ENCODE data around the gene ACOX2.

ACOX2 gene

DNA sequence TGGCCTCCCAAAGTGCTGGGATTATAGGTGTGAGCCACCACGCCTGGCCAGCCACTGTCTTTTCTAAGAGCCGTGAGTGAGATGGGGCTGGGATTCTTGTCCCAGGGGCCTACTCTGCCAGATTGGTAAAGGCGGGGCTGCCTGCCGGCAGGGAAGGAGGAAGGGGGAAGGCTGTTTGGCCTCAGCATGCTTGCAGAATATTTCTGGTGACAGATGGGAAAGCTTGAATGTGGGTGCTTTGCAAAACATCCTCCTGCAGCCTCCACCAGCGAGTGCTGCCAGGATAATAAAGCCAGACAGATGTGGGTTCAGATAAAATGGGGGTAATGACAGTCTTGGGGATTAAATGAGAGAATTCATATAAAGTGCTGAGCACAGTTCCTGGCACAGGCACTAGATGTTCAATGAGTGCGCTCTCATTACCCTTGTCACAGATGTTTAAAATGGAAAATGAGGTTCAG, 19.8 kb upstream of the ACOX2 start:
- H3K27me3 ChIP-seq (ENCODE audit: insufficient read depth, low read length) = no peaks in the 10 kb centered on the region
- WGBS (ENCODE audit: extremely low coverage, insufficient coverage, insufficient read length) = no CpG with 5 or more reads among the region's 6 CpGs

DNA sequence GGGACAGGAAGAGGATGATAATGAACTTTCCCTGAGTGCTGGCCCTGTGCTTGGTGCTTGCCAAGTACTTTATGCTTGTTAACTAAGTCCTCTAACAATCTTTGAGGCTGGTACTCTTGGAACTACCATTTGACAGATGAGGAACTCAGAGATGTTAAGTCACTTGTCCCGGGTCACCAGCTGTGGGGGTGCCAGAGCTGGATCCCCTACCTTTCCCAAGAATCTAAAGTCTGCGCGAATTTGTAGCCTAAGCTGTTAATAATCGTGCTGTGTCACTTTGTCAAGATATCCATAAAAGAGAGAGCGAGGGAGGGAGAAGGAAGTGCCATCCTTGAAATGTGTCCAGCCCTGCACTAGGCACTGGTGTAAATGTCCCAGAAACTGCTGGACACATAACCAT, 19.0 kb upstream of the ACOX2 start:
- Histone ChIP-seq H4K12ac (ENCODE audit: low read depth, low read length) (no peak overlapping the region), H2AK5ac (ENCODE audit: low read length) (no peak overlapping the region), H3K4me2 (ENCODE audit: low read length) (no peak overlapping the region), H4K91ac (ENCODE audit: low read depth, low read length) (no peak overlapping the region), H3K27me3 (ENCODE audit: insufficient read depth, low read length) (no peaks in the 10 kb centered on the region), H3K9ac (ENCODE audit: low read length) (no peak overlapping the region), H2BK5ac (ENCODE audit: low read depth, low read length, poor library complexity) (no peak overlapping the region), H2BK120ac (ENCODE audit: insufficient read depth, low read length, poor library complexity) (no peak overlapping the region), H3K4ac (ENCODE audit: low read depth, low read length) (no peak overlapping the region), H3K27ac (ENCODE audit: low read depth, low read length) (no peak overlapping the region), H3K4me3 (ENCODE audit: low read depth, low read length) (no peak overlapping the region), H3K18ac (ENCODE audit: low read length) (no peak overlapping the region), H3K79me1 (ENCODE audit: low read length) (no peaks in the 10 kb centered on the region), H2AFZ (ENCODE audit: insufficient read depth, low read length, poor library complexity) (no peak overlapping the region), H2BK12ac (ENCODE audit: low read length) (no peak overlapping the region), H3K4me1 (ENCODE audit: control insufficient read depth in 1 of 2, insufficient read depth in 2 of 2, low read length in 2 of 2) (peaks cover 1 to 5% of the 10 kb centered on the region in 2 experiments), H4K8ac (ENCODE audit: low read depth, low read length) (no peak overlapping the region), H3K79me2 (ENCODE audit: control insufficient read depth, insufficient read depth, low read length, poor library complexity) (no peaks in the 10 kb centered on the region), H3K23ac (ENCODE audit: low read length) (no peak overlapping the region), H3K14ac (ENCODE audit: low read length) (no peak overlapping the region), H3K9me3 (ENCODE audit: insufficient read depth, low read depth, low read length) (no peaks in the 10 kb centered on the region), H3K36me3 (ENCODE audit: control insufficient read depth in 1 of 2, insufficient read depth in 2 of 2, low read length in 2 of 2) (no peaks in the 10 kb centered on the region)
- DNase-seq = no peak
- no CpG with 5 or more reads among the region's 5 CpGs for WGBS (ENCODE audit: extremely low coverage, insufficient coverage, insufficient read length)

More for the DNA sequence above, 19.8 kb upstream of the ACOX2 start:
- no peak overlapping the region for H4K8ac ChIP-seq (ENCODE audit: low read depth, low read length)
- no peak for DNase-seq
- H3K9ac ChIP-seq (ENCODE audit: low read length) = no peak overlapping the region
- no peaks in the 10 kb centered on the region for H3K36me3 ChIP-seq (ENCODE audit: control insufficient read depth in 1 of 2, insufficient read depth in 2 of 2, low read length in 2 of 2)
- peaks cover 3 to 7% of the 10 kb centered on the region in 2 experiments for H3K4me1 ChIP-seq (ENCODE audit: control insufficient read depth in 1 of 2, insufficient read depth in 2 of 2, low read length in 2 of 2)
- no peak overlapping the region for H3K18ac ChIP-seq (ENCODE audit: low read length)
- no peaks in the 10 kb centered on the region for H3K79me2 ChIP-seq (ENCODE audit: control insufficient read depth, insufficient read depth, low read length, poor library complexity)
- no peak overlapping the region for H4K91ac ChIP-seq (ENCODE audit: low read depth, low read length)
- H3K9me3 ChIP-seq (ENCODE audit: insufficient read depth, low read depth, low read length) = no peaks in the 10 kb centered on the region
- H3K4me2 ChIP-seq (ENCODE audit: low read length) = no peak overlapping the region
- H2BK120ac ChIP-seq (ENCODE audit: insufficient read depth, low read length, poor library complexity) = no peak overlapping the region
- no peak overlapping the region for H3K4me3 ChIP-seq (ENCODE audit: low read depth, low read length)
- no peak overlapping the region for H2BK12ac ChIP-seq (ENCODE audit: low read length)
- H2BK5ac ChIP-seq (ENCODE audit: low read depth, low read length, poor library complexity) = no peak overlapping the region
- H3K14ac ChIP-seq (ENCODE audit: low read length) = no peak overlapping the region
- no peak overlapping the region for H2AFZ ChIP-seq (ENCODE audit: insufficient read depth, low read length, poor library complexity)
- H4K12ac ChIP-seq (ENCODE audit: low read depth, low read length) = no peak overlapping the region
- H3K27ac ChIP-seq (ENCODE audit: low read depth, low read length) = no peak overlapping the region
- H2AK5ac ChIP-seq (ENCODE audit: low read length) = no peak overlapping the region
- no peak overlapping the region for H3K4ac ChIP-seq (ENCODE audit: low read depth, low read length)
- peaks cover 3% of the 10 kb centered on the region for H3K79me1 ChIP-seq (ENCODE audit: low read length)
- H3K23ac ChIP-seq (ENCODE audit: low read length) = no peak overlapping the region

DNA sequence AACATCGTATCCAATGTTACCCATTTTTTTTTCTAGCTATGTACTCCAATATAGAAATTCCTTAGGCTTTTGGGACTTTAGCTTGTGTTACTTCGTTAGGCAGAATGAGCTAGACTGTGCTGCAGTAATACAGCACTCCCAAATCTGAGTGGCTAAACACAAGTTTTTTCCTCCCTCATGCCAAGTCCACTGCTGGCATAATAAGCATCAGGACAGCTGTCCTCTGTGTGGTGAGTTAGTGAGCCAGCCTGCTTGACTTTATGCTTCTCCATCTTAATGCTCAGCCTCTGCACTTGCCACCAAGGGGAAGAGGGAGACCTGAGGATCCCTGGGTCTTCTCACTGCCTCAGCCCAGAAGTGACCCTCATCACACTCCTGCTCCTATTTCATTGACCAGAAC, 18.2 kb upstream of the ACOX2 start:
- no CpG with 5 or more reads among the region's 2 CpGs for WGBS (ENCODE audit: extremely low coverage, insufficient coverage, insufficient read length)
- H3K9me3 ChIP-seq (ENCODE audit: insufficient read depth, low read depth, low read length) = no peaks in the 10 kb centered on the region
- no peak overlapping the region for H4K12ac ChIP-seq (ENCODE audit: low read depth, low read length)
- no peak overlapping the region for H2BK12ac ChIP-seq (ENCODE audit: low read length)
- no peak overlapping the region for H3K23ac ChIP-seq (ENCODE audit: low read length)
- H4K91ac ChIP-seq (ENCODE audit: low read depth, low read length) = no peak overlapping the region
- H3K79me2 ChIP-seq (ENCODE audit: control insufficient read depth, insufficient read depth, low read length, poor library complexity) = no peaks in the 10 kb centered on the region
- no peaks in the 10 kb centered on the region for H3K27me3 ChIP-seq (ENCODE audit: insufficient read depth, low read length)
- H3K4me3 ChIP-seq (ENCODE audit: low read depth, low read length) = no peak overlapping the region
- no peak overlapping the region for H3K18ac ChIP-seq (ENCODE audit: low read length)
- no peak overlapping the region for H2AK5ac ChIP-seq (ENCODE audit: low read length)
- no peak overlapping the region for H3K4me2 ChIP-seq (ENCODE audit: low read length)
- no peak overlapping the region for H3K14ac ChIP-seq (ENCODE audit: low read length)
- H3K36me3 ChIP-seq (ENCODE audit: control insufficient read depth in 1 of 2, insufficient read depth in 2 of 2, low read length in 2 of 2) = no peaks in the 10 kb centered on the region
- DNase-seq = no peak
- H3K4ac ChIP-seq (ENCODE audit: low read depth, low read length) = no peak overlapping the region
- no peak overlapping the region for H2AFZ ChIP-seq (ENCODE audit: insufficient read depth, low read length, poor library complexity)
- no peak overlapping the region for H3K27ac ChIP-seq (ENCODE audit: low read depth, low read length)
- H3K9ac ChIP-seq (ENCODE audit: low read length) = no peak overlapping the region
- H2BK120ac ChIP-seq (ENCODE audit: insufficient read depth, low read length, poor library complexity) = no peak overlapping the region
- peaks cover 0 to 4% of the 10 kb centered on the region in 2 experiments for H3K4me1 ChIP-seq (ENCODE audit: control insufficient read depth in 1 of 2, insufficient read depth in 2 of 2, low read length in 2 of 2)
- no peaks in the 10 kb centered on the region for H3K79me1 ChIP-seq (ENCODE audit: low read length)
- no peak overlapping the region for H4K8ac ChIP-seq (ENCODE audit: low read depth, low read length)
- H2BK5ac ChIP-seq (ENCODE audit: low read depth, low read length, poor library complexity) = no peak overlapping the region

- Histone ChIP-seq H2BK120ac (ENCODE audit: insufficient read depth, low read length, poor library complexity) (no peak overlapping the region), H4K91ac (ENCODE audit: low read depth, low read length) (no peak overlapping the region), H3K4me1 (ENCODE audit: control insufficient read depth in 1 of 2, insufficient read depth in 2 of 2, low read length in 2 of 2) (peaks cover 0 to 4% of the 10 kb centered on the region in 2 experiments), H3K4ac (ENCODE audit: low read depth, low read length) (no peak overlapping the region), H3K9ac (ENCODE audit: low read length) (no peak overlapping the region), H2AK5ac (ENCODE audit: low read length) (no peak overlapping the region), H3K27me3 (ENCODE audit: insufficient read depth, low read length) (no peaks in the 10 kb centered on the region), H2BK5ac (ENCODE audit: low read depth, low read length, poor library complexity) (no peak overlapping the region), H3K14ac (ENCODE audit: low read length) (no peak overlapping the region), H3K79me1 (ENCODE audit: low read length) (no peaks in the 10 kb centered on the region), H3K4me2 (ENCODE audit: low read length) (no peak overlapping the region), H4K12ac (ENCODE audit: low read depth, low read length) (no peak overlapping the region), H2BK12ac (ENCODE audit: low read length) (no peak overlapping the region), H3K27ac (ENCODE audit: low read depth, low read length) (no peak overlapping the region), H3K9me3 (ENCODE audit: insufficient read depth, low read depth, low read length) (no peaks in the 10 kb centered on the region), H3K4me3 (ENCODE audit: low read depth, low read length) (no peak overlapping the region), H3K36me3 (ENCODE audit: control insufficient read depth in 1 of 2, insufficient read depth in 2 of 2, low read length in 2 of 2) (no peaks in the 10 kb centered on the region), H3K18ac (ENCODE audit: low read length) (no peak overlapping the region), H3K79me2 (ENCODE audit: control insufficient read depth, insufficient read depth, low read length, poor library complexity) (no peaks in the 10 kb centered on the region), H4K8ac (ENCODE audit: low read depth, low read length) (no peak overlapping the region), H3K23ac (ENCODE audit: low read length) (no peak overlapping the region), H2AFZ (ENCODE audit: insufficient read depth, low read length, poor library complexity) (no peak overlapping the region)
- WGBS (ENCODE audit: extremely low coverage, insufficient coverage, insufficient read length) = no CpG with 5 or more reads among the region's 1 CpG
- DNase-seq = no peak
Measured at GRCh38 chr3:58553003-58553402, 16.0 kb upstream of the ACOX2 start.

All from trophoblast cell (in vitro differentiated cells and primary cell).